ENCODE results near the gene FOXP1. TPM values are rescaled to one million over a fixed set of nuclear protein-coding genes. Genes with fewer than 3 reads are reported as not detected.
A peak's percentile ranks its signal among the peaks of the same experiment; 100 is the strongest.

The FOXP1 gene
- total and polyA plus RNA-seq, 8 donors = 95.1 to 143 (median 123) TPM

GRCh38 chr3:71163198-71163918 lies 420.2 kb downstream of the FOXP1 start:
- Histone ChIP-seq H3K4me1 (no peaks in the 10 kb centered on the region), H3K9me3 (peaks cover 0 to 3% of the 10 kb centered on the region in 2 donors), H3K4me3 (no peak overlapping the region), H3K36me3 (no peaks in the 10 kb centered on the region), H3K27ac (no peak overlapping the region), H3K27me3 (no peaks in the 10 kb centered on the region)
- DNase-seq (peak in 1 of 4 donors; percentile 43), ATAC-seq (peak; percentile 45)
- intact Hi-C loops (cut with DNase I) = no loop called here
- TF ChIP-seq, protein P1, sequence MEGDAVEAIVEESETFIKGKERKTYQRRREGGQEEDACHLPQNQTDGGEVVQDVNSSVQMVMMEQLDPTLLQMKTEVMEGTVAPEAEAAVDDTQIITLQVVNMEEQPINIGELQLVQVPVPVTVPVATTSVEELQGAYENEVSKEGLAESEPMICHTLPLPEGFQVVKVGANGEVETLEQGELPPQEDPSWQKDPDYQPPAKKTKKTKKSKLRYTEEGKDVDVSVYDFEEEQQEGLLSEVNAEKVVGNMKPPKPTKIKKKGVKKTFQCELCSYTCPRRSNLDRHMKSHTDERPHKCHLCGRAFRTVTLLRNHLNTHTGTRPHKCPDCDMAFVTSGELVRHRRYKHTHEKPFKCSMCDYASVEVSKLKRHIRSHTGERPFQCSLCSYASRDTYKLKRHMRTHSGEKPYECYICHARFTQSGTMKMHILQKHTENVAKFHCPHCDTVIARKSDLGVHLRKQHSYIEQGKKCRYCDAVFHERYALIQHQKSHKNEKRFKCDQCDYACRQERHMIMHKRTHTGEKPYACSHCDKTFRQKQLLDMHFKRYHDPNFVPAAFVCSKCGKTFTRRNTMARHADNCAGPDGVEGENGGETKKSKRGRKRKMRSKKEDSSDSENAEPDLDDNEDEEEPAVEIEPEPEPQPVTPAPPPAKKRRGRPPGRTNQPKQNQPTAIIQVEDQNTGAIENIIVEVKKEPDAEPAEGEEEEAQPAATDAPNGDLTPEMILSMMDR (IDR thresholded peaks at IDR 0.05) = no peak

- DNase-seq (no peak), ATAC-seq (no peak)
- no peaks in the 10 kb centered on the region for H3K4me1 ChIP-seq
Measured at GRCh38 chr3:71162221-71162620, 421.3 kb downstream of the FOXP1 start.

GRCh38 chr3:71160785-71161546 lies 422.6 kb downstream of the FOXP1 start:
- no peak for ATAC-seq
- no peak for DNase-seq
- Histone ChIP-seq H3K36me3 (no peaks in the 10 kb centered on the region), H3K27ac (no peak overlapping the region), H3K9me3 (peaks cover 0 to 3% of the 10 kb centered on the region in 2 donors), H3K27me3 (no peaks in the 10 kb centered on the region), H3K4me3 (no peak overlapping the region), H3K4me1 (no peaks in the 10 kb centered on the region)
- TF ChIP-seq, protein P1 (IDR thresholded peaks at IDR 0.05) = no peak
- intact Hi-C loops (cut with DNase I) = no loop called here

More at GRCh38 chr3:71162221-71162620, 421.3 kb downstream of the FOXP1 start:
- H3K36me3 ChIP-seq = no peaks in the 10 kb centered on the region
- no peaks in the 10 kb centered on the region for H3K27me3 ChIP-seq
- H3K4me3 ChIP-seq = no peak overlapping the region
- peaks cover 0 to 3% of the 10 kb centered on the region in 2 donors for H3K9me3 ChIP-seq
- no peak overlapping the region for H3K27ac ChIP-seq
- intact Hi-C loops (cut with DNase I) = no loop called here
- TF ChIP-seq, protein P1 (IDR thresholded peaks at IDR 0.05) = no peak

GRCh38 chr3:71156062-71156665 lies 427.4 kb downstream of the FOXP1 start:
- H3K4me3 ChIP-seq = no peak overlapping the region
- H3K27ac ChIP-seq = no peak overlapping the region
- no peaks in the 10 kb centered on the region for H3K4me1 ChIP-seq
- DNase-seq (no peak), ATAC-seq (no peak)
- H3K36me3 ChIP-seq = no peaks in the 10 kb centered on the region
- H3K9me3 ChIP-seq = peaks cover 0 to 3% of the 10 kb centered on the region in 2 donors
- intact Hi-C loops (cut with DNase I) = no loop called here
- no peaks in the 10 kb centered on the region for H3K27me3 ChIP-seq
- TF ChIP-seq, protein P1 (IDR thresholded peaks at IDR 0.05) = no peak

- H3K36me3 ChIP-seq = no peaks in the 10 kb centered on the region
- no peak overlapping the region for H3K4me3 ChIP-seq
- TF ChIP-seq, protein P1 (IDR thresholded peaks at IDR 0.05) = no peak
- H3K27me3 ChIP-seq = no peaks in the 10 kb centered on the region
- intact Hi-C loops (cut with DNase I) = no loop called here
- H3K9me3 ChIP-seq = no peaks in the 10 kb centered on the region
- ATAC-seq = no peak
- DNase-seq = no peak
- H3K27ac ChIP-seq = no peak overlapping the region
- no peaks in the 10 kb centered on the region for H3K4me1 ChIP-seq
Measured at GRCh38 chr3:71154846-71155245, 428.7 kb downstream of the FOXP1 start.
